Fibroblast of mammary gland (primary cell): ENCODE measurements around the gene TXLNA.

Experiments
- DNase-seq: peaks from one replicate; pipeline ENCODE4 v3.0.0-alpha.2; 2010; ENCODE audit warnings: low read depth
- H3K4me3 ChIP-seq: 2 replicates; pipeline ENCODE4 v1.5.1; 2011; ENCODE audit warnings: low read depth, mild to moderate bottlenecking, low read length, moderate library complexity; ENCODE audit not compliant: control insufficient read depth
- TF ChIP-seq, protein P1 (sequence below): conservative IDR thresholded peaks from 2 replicates; pipeline ENCODE4 v1.5.1; 2011; ENCODE audit warnings: low read depth, low read length, inconsistent platforms; ENCODE audit not compliant: control insufficient read depth, insufficient read depth

The TXLNA gene

DNA sequence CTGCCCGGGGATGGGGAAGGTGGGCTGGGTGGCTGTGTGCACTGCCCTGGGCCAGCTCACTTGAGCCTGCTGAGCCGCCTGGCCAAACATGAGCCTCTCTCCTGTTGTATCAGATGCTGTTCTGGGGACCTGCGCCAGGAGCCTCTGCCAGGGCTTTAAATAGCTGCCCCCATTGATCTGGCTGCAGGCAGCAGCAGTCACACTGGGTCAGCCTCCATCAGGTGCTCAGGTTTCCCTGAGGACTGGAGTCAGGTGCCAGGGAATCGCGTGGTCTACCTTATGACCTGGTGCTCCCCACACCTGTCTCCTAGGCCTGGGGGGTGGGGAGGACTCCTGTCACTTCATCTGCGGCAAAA is 20.2 kb downstream of the TXLNA start:
- no peak for DNase-seq
- no peak overlapping the region for H3K4me3 ChIP-seq

DNA sequence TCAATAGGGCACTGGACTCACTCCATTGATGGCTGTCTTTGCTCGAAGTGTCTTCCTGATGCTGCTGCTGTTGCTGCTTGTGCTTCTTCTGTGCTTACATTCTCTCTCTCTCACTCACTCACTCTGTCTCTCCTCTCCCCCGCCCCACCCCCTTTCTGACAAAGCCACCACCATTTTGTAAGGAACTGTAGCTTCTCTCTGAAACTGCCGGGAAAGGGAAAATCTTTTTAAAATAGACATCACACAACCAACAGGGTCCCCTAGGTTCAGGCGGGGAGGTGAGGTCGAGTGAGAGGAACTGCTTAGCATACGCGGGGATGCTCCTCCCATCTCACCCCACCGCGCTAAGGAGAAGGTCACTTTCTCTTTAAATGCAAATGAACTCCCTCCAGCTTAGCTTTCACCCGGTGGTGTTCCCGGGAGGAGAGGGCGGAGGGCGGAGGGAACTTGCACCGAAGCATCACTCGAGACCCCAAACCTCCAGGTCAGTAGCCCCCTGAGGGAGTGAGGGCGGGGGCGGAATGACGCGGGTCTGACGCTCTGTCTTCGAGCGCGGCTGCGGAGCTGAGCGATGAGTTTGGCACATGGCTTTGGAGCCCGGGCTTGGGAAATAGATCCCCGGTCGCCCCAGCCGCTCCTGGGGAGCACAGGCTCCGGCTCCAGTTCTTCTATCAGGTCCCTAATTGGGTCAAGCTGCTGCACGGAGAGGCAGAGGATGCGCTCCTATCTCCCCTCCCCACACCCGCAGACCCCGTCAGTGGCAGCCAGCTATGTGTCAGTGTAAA is 20.9 kb downstream of the TXLNA start, which contains the start of gene CCDC28B:
CCDC28B (plus strand) TSS at position 370 of the 785 bp plus-strand sequence. CDS start 1,341 bp downstream, outside the sequence.
- peak within 1 kb of the TSS; percentile 71 for H3K4me3 ChIP-seq
- peak; percentile 88 for DNase-seq
- TF ChIP-seq, protein P1, sequence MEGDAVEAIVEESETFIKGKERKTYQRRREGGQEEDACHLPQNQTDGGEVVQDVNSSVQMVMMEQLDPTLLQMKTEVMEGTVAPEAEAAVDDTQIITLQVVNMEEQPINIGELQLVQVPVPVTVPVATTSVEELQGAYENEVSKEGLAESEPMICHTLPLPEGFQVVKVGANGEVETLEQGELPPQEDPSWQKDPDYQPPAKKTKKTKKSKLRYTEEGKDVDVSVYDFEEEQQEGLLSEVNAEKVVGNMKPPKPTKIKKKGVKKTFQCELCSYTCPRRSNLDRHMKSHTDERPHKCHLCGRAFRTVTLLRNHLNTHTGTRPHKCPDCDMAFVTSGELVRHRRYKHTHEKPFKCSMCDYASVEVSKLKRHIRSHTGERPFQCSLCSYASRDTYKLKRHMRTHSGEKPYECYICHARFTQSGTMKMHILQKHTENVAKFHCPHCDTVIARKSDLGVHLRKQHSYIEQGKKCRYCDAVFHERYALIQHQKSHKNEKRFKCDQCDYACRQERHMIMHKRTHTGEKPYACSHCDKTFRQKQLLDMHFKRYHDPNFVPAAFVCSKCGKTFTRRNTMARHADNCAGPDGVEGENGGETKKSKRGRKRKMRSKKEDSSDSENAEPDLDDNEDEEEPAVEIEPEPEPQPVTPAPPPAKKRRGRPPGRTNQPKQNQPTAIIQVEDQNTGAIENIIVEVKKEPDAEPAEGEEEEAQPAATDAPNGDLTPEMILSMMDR = no peak

More for the DNA sequence above, 20.2 kb downstream of the TXLNA start:
- TF ChIP-seq, protein P1 = no peak

DNA sequence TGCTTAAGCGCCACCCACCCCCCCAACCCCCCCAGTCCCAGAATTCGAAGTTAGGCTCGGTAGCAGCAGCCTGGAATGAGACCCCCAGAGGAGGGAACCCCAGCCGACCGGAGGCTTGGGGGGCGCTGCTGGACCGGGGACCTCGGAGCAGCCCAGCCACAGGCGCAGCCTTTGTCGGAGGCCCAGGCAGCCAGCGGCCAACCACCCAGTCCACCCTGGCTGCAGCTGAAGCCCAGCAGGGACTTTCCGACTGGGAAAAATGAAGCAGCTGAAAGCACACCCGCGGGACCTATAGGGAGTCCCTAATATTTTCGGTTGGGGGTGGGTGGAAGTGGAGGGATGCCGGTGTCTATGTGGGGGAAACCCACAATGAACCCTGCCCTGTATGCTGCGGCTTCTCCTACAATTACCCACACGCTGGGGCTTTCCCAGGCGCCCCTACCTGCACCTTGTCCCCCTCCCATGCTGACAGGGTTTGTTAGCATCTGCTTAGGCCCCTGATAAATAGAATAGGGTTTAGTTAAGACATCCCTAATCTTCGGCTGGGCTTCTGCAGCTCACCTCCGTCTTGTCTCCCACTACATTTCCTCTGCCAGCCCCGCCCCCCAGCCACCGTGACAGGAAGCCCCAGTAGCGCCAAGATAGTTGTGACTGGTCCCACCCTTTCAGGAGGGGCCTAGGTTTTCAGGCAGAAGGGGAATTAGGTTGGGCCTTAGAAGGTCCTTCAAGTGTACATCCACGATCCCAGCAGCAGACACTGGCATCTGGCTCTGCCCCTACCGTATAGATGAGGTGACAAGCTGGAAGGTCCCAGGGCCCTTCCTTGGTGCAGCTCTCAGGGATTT is 21.8 kb downstream of the TXLNA start:
- DNase-seq = peak; percentile 51
- H3K4me3 ChIP-seq = peak overlapping the region; percentile 71
- TF ChIP-seq, protein P1 = no peak

DNA sequence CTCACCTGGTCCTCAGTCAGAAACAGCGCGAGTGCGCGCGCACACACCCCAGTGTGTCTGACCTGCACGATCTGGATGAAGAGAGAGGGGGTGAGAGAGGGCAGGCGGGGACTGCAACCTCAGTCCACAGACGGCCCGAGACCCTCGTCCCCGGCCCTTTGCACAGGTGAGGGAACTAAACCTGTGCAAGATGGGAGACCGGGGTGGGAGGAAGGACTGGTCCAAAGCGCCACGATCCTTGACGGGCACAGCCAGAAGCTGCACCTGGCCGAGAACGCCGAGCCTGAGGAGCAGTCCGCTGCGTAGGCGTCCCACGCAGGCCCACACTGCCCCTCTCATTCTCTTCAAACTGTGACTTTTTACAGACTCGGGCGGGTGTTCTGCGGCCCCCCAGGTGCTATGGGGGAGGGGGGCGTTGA is 25.5 kb downstream of the TXLNA start:
- TF ChIP-seq, protein P1 = no peak
- H3K4me3 ChIP-seq = peak overlapping the region; percentile 83
- no peak for DNase-seq

GRCh38 chr1:32205401-32206370 is 26.2 kb downstream of the TXLNA start, which contains the start of gene IQCC:
Gene IQCC (plus strand): TSS chr1:32205671. CDS start chr1:32205682, 11 bp downstream.
- peak within 1 kb of the TSS; percentile 83 for H3K4me3 ChIP-seq
- peak; percentile 74 for DNase-seq
- TF ChIP-seq, protein P1 = no peak

GRCh38 chr1:32208469-32208868 is 29.0 kb downstream of the TXLNA start:
- DNase-seq = no peak
- TF ChIP-seq, protein P1 = no peak
- H3K4me3 ChIP-seq = no peak overlapping the region
